ENCODE data around the gene SAP30L.
A peak's percentile ranks its signal among the peaks of the same experiment; 100 is the strongest.

The SAP30L gene

GRCh38 chr5:154421868-154422267, 23.9 kb upstream of the SAP30L start:
- no peak for DNase-seq

- DNase-seq: no peak
Observed at GRCh38 chr5:154422298-154422697, 23.5 kb upstream of the SAP30L start.

GRCh38 chr5:154428208-154428607, 17.6 kb upstream of the SAP30L start:
- no peak for DNase-seq

- DNase-seq: no peak
Observed at GRCh38 chr5:154429341-154429740, 16.5 kb upstream of the SAP30L start.

- DNase-seq: no peak
Observed at GRCh38 chr5:154430466-154430865, 15.3 kb upstream of the SAP30L start.

- DNase-seq: no peak
Observed at GRCh38 chr5:154430961-154431630, 14.7 kb upstream of the SAP30L start.

- DNase-seq: no peak
Observed at GRCh38 chr5:154435226-154435625, 10.6 kb upstream of the SAP30L start.

GRCh38 chr5:154437281-154437965, 8.4 kb upstream of the SAP30L start:
- DNase-seq: no peak

GRCh38 chr5:154440540-154440939, 5.3 kb upstream of the SAP30L start:
- no peak for DNase-seq

- no peak for DNase-seq
Observed at GRCh38 chr5:154442801-154443200, 3.0 kb upstream of the SAP30L start.

- peak; percentile 2 for DNase-seq
Observed at GRCh38 chr5:154444556-154445421, 1.0 kb upstream of the SAP30L start.

GRCh38 chr5:154446195-154447088, 645 bp downstream of the SAP30L start:
- DNase-seq: peak; percentile 1

- DNase-seq: no peak
Observed at GRCh38 chr5:154447089-154447725, 1.4 kb downstream of the SAP30L start.

GRCh38 chr5:154449786-154450185, 4.0 kb downstream of the SAP30L start:
- no peak for DNase-seq

GRCh38 chr5:154451957-154452356, 6.2 kb downstream of the SAP30L start:
- no peak for DNase-seq

- no peak for DNase-seq
Observed at GRCh38 chr5:154455585-154455984, 9.8 kb downstream of the SAP30L start.

- DNase-seq: no peak
Observed at GRCh38 chr5:154456540-154456939, 10.7 kb downstream of the SAP30L start.

GRCh38 chr5:154459015-154459414, 13.2 kb downstream of the SAP30L start:
- no peak for DNase-seq

GRCh38 chr5:154460172-154460571, 14.4 kb downstream of the SAP30L start:
- no peak for DNase-seq

- no peak for DNase-seq
Observed at GRCh38 chr5:154461531-154461930, 15.7 kb downstream of the SAP30L start.

GRCh38 chr5:154464438-154464837, 18.6 kb downstream of the SAP30L start:
- DNase-seq: no peak

- no peak for DNase-seq
Observed at GRCh38 chr5:154465169-154465568, 19.4 kb downstream of the SAP30L start.
